HG03521 (cell line): Measurements from ENCODE around the gene NSG1.

Experiments used
- ATAC-seq: cut with Tn5 transposase; IDR thresholded peaks from one replicate; pipeline ENCODE4 v1.9.1; 2021; ENCODE audit warnings: mild to moderate bottlenecking, moderate library complexity; ENCODE audit not compliant: unreplicated experiment

NSG1 gene

GRCh38 chr4:4368809-4369580, 17.9 kb upstream of the NSG1 start:
- ATAC-seq, result no peak

DNA sequence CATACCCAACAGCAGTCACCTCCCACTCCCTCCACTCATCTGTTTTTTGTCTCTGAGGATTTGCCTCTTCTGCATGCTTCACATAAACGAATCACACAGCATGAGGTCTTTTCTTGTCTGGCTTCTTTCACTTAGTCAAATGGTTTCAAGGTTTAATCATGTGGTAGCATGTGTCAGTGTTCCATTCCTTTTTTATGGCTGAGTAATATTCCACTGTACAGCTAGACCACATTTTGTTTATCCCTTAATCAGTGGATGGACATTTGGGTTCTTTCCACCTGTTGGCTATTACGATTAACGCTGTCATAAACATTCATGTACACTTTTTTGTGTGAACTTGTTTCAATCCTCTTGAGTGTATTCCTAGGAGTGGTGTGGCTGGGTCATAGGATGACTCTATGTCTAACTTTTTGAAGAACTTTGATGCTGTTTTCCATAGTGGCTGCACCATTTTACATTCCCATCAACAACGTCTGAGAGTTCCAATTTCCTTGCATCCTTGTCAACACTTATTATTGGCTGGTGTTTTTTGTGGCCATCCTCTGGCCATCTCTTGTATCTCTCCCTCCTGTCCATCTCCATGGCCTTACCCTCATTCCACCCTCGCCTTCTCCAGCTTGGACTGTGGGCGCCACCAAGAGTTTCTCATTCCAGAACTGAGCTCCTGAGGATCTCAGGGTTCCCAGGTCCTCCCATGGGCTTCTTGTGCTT, 12.4 kb upstream of the NSG1 start:
- no peak for ATAC-seq

- no peak for ATAC-seq
Observed at GRCh38 chr4:4376074-4376473, 10.8 kb upstream of the NSG1 start.

- ATAC-seq, result no peak
Observed at GRCh38 chr4:4377191-4377590, 9.7 kb upstream of the NSG1 start.

- no peak for ATAC-seq
Observed at GRCh38 chr4:4377732-4378460, 9.0 kb upstream of the NSG1 start.

GRCh38 chr4:4379540-4380087, 7.3 kb upstream of the NSG1 start:
- no peak for ATAC-seq

DNA sequence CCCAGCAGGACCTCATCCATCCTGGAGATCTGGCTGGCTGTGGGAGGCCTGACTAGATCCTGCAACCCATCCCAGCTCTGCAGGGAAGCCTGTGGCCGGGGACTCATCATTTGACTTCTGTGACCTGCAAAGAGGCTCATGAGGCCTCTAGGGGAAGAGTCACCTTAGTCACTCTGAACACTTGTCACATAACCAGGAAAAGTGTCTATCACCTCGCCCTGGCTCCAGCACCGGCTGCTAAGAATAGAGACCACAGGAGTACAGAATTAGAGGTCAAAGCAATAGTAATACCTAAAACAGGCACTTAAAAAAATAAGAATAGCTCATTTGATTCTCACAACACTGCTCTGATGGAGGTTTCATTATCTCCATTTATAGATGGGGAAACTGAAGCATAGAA, 3.8 kb upstream of the NSG1 start:
- no peak for ATAC-seq

DNA sequence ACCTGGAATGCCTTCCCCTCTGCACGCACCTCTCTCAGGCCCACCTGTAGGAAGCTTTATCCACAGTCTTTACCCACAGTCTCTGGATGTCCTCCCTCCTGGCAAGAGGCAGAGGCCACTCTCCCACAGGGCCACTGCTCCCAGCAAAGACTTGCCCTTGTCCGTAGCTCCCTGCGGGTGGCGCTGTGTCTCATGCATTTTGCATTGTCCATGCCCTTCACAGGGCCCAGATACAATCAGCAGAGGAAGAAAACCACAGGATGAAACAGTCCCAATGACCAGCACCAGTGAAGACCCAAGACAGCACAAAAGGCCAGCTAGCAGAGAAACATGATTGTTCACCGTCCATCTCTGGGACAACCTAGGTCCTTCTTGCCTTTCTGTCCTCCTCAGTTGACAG, 2.1 kb upstream of the NSG1 start:
- ATAC-seq, result no peak

- no peak for ATAC-seq
Observed at GRCh38 chr4:4385729-4386295, 1.1 kb upstream of the NSG1 start.

DNA sequence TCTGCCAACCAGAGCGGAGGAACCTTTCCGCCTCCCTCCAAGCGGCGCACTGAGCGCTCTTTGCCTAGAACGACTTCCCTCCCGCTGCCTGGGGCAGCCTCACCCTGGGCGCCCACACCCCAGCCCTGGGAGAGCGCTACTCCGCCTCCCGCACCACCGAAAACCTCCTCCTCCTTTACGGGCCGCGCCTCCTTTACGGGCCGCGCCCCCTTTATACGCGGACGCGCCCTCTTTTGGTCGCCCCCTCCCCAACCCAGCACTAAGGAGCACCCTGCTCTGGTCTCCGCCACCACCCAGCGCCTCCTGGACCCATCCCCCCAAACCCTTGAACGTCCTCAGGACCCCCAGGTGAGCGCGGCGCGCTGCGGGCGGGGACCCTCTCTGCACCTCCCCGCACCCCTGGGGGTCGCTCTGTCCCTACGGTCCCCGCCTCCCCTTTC, 586 bp upstream of the NSG1 start:
- ATAC-seq, result no peak

- no peak for ATAC-seq
Observed at GRCh38 chr4:4387531-4388310, 819 bp downstream of the NSG1 start.

- no peak for ATAC-seq
Observed at GRCh38 chr4:4388311-4388790, 1.4 kb downstream of the NSG1 start.

GRCh38 chr4:4388836-4389575, 2.1 kb downstream of the NSG1 start:
- ATAC-seq, result no peak

- ATAC-seq, result no peak
Observed at GRCh38 chr4:4390046-4390445, 3.1 kb downstream of the NSG1 start.

GRCh38 chr4:4390515-4391240, 3.8 kb downstream of the NSG1 start:
- no peak for ATAC-seq

DNA sequence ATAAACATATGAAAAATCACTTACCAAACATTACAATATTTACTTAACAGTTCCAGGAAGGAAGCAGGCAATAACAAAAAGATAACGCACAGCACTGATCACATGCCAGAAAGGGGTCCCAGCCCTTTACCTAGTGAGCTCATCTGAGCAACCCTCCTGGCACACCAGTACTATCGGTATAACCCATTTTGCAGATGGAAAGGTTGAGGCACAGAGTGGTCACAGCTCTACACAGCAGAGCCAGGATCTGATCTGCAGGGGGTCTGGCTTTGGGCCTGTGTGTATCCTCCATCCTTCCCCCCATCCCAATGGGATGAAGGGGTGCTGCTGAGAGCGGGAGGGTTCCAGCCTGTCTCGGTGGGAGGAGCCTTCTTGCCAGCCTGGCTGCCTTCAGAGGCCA, 5.0 kb downstream of the NSG1 start:
- no peak for ATAC-seq

- no peak for ATAC-seq
Observed at GRCh38 chr4:4392501-4393183, 5.7 kb downstream of the NSG1 start.

GRCh38 chr4:4394644-4395043, 7.7 kb downstream of the NSG1 start:
- ATAC-seq, result no peak
